A673 (cell line): Measurements from ENCODE around the gene OPRM1. TPM values are rescaled to one million over a fixed set of nuclear protein-coding genes. Genes with fewer than 3 reads are reported as not detected.

ENCODE experiments used
- BruUV-seq: library from RNA; stranded (reverse); fragments of 400-500 nt; replicated peaks from 2 replicates; lab custom pipeline; 2021; lab: Mats Ljungman, UMichigan
- CTCF ChIA-PET: fragments of 300-600 bp; sonication (Branson Sonifier 250); formaldehyde crosslinking; loops from one replicate; lab custom pipeline; 2022; ENCODE audit warnings: antibody characterized with exemption; lab: Charles Lee
- POLR2A ChIA-PET: fragments of 300-600 bp; sonication (Branson Sonifier 250); formaldehyde crosslinking; loops from one replicate; lab custom pipeline; 2022; ENCODE audit warnings: antibody characterized with exemption; ENCODE audit not compliant: low non-redundant PET; lab: Charles Lee
- DNase-seq: peaks from one replicate; pipeline ENCODE4 v3.0.0-alpha.2; 2015; ENCODE audit warnings: low spot score
- H3K27ac ChIP-seq: fragments of 200-600 bp; sonication (generic); 2 replicates; pipeline ENCODE4 v1.5.1; 2016; ENCODE audit warnings: mixed run types, low read depth, mild to moderate bottlenecking, mixed read lengths, antibody characterized with exemption, low read length; ENCODE audit not compliant: poor library complexity, severe bottlenecking
- H3K27me3 ChIP-seq: fragments of 200-600 bp; sonication (generic); replicated peaks from 2 replicates; pipeline ENCODE4 v1.6.1; 2017; ENCODE audit warnings: mixed run types, low read depth, mild to moderate bottlenecking, mixed read lengths, antibody characterized with exemption, low read length; ENCODE audit not compliant: insufficient read depth, poor library complexity
- H3K36me3 ChIP-seq: fragments of 200-600 bp; sonication (generic); 2 replicates; pipeline ENCODE4 v1.6.1; 2016; ENCODE audit warnings: mixed run types, mild to moderate bottlenecking, mixed read lengths, antibody characterized with exemption, low read length; ENCODE audit not compliant: insufficient read depth, poor library complexity, severe bottlenecking
- H3K4me1 ChIP-seq: fragments of 200-600 bp; sonication (generic); 2 replicates; pipeline ENCODE4 v1.6.1; 2017; ENCODE audit warnings: mixed run types, mild to moderate bottlenecking, mixed read lengths, antibody characterized with exemption, low read length; ENCODE audit not compliant: insufficient read depth, poor library complexity, severe bottlenecking
- H3K4me3 ChIP-seq: fragments of 200-600 bp; sonication (generic); 2 replicates; pipeline ENCODE4 v1.5.1; 2016; ENCODE audit warnings: low read depth, mixed run types, mild to moderate bottlenecking, mixed read lengths, low read length; ENCODE audit not compliant: poor library complexity, severe bottlenecking
- H3K9me3 ChIP-seq: fragments of 200-600 bp; sonication (generic); 2 replicates; pipeline ENCODE4 v1.6.1; 2016; ENCODE audit warnings: mixed run types, low read depth, mild to moderate bottlenecking, mixed read lengths, antibody characterized with exemption, low read length; ENCODE audit not compliant: poor library complexity, severe bottlenecking
- EZH2 ChIP-seq: fragments of 200-600 bp; sonication (generic); IDR thresholded peaks from 2 replicates; pipeline ENCODE4 v1.6.1; 2017; ENCODE audit warnings: borderline replicate concordance, low read depth, mild to moderate bottlenecking, mixed read lengths, antibody characterized with exemption, low read length; ENCODE audit not compliant: poor library complexity, severe bottlenecking
- intact Hi-C: fragments of 100-400 bp; cut with micrococcal nuclease; formaldehyde crosslinking; loops from one replicate; pipeline ENCODE4 v1.10.0; 2022; ENCODE audit not compliant: unreplicated experiment
- total RNA-seq: library from RNA; stranded (reverse); gene quantifications from 2 replicates; pipeline ENCODE4 v1.2.3, GENCODE V29; 2021
- TF ChIP-seq, protein P1 (sequence below): fragments of 300-800, 200-600 bp; sonication (generic); conservative IDR thresholded peaks from 2 replicates; pipeline ENCODE4 v1.5.1; 2017; ENCODE audit warnings: low read depth, mild to moderate bottlenecking, antibody characterized with exemption, low read length, moderate library complexity, mixed read lengths

Gene OPRM1
- total RNA-seq, 1 experiment from 2014 or later, result not detected

DNA sequence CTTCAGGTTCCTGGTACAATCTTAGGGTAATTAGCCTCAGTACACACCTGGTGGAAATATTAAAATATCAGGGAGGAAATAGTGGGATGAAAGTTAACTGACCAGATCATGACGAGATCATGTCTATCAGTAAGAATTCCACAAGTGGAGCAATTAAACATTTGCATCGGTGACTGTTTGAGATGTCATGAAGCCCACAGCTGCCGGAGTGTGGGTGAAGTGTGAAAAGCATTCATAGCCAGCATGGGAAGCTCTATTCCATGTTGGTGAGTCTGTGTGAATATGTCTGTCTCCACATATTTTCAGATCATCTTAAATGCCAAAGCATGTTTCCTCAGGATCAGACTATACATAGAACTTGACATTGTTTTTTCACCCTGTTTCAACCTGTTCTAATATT, 174.7 kb downstream of the OPRM1 start:
- no peaks in the 10 kb centered on the region for H3K9me3 ChIP-seq
- no peak overlapping the region for H3K4me3 ChIP-seq
- H3K36me3 ChIP-seq, result no peaks in the 10 kb centered on the region
- intact Hi-C loops, result no loop called here
- DNase-seq, result no peak
- no peaks in the 10 kb centered on the region for H3K27me3 ChIP-seq
- H3K4me1 ChIP-seq, result peaks cover 3% of the 10 kb centered on the region
- ChIA-PET POLR2A (no interaction called here), CTCF (no interaction called here)
- BruUV-seq, result no TSS peak
- TF ChIP-seq, protein P1, sequence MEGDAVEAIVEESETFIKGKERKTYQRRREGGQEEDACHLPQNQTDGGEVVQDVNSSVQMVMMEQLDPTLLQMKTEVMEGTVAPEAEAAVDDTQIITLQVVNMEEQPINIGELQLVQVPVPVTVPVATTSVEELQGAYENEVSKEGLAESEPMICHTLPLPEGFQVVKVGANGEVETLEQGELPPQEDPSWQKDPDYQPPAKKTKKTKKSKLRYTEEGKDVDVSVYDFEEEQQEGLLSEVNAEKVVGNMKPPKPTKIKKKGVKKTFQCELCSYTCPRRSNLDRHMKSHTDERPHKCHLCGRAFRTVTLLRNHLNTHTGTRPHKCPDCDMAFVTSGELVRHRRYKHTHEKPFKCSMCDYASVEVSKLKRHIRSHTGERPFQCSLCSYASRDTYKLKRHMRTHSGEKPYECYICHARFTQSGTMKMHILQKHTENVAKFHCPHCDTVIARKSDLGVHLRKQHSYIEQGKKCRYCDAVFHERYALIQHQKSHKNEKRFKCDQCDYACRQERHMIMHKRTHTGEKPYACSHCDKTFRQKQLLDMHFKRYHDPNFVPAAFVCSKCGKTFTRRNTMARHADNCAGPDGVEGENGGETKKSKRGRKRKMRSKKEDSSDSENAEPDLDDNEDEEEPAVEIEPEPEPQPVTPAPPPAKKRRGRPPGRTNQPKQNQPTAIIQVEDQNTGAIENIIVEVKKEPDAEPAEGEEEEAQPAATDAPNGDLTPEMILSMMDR, result no peak
- TF ChIP-seq EZH2, result no peak
- H3K27ac ChIP-seq, result no peak overlapping the region

GRCh38 chr6:154218301-154218700, 179.3 kb downstream of the OPRM1 start:
- H3K9me3 ChIP-seq, result no peaks in the 10 kb centered on the region
- no peak for DNase-seq
- CTCF ChIA-PET, result no interaction called here
- no peaks in the 10 kb centered on the region for H3K27me3 ChIP-seq
- H3K36me3 ChIP-seq, result no peaks in the 10 kb centered on the region
- peaks cover 3% of the 10 kb centered on the region for H3K4me1 ChIP-seq
- no peak overlapping the region for H3K4me3 ChIP-seq
- H3K27ac ChIP-seq, result no peak overlapping the region
- intact Hi-C loops, result no loop called here
- BruUV-seq, result no TSS peak
- TF ChIP-seq, protein P1, result no peak
- no peak for TF ChIP-seq EZH2
- POLR2A ChIA-PET, result no interaction called here

DNA sequence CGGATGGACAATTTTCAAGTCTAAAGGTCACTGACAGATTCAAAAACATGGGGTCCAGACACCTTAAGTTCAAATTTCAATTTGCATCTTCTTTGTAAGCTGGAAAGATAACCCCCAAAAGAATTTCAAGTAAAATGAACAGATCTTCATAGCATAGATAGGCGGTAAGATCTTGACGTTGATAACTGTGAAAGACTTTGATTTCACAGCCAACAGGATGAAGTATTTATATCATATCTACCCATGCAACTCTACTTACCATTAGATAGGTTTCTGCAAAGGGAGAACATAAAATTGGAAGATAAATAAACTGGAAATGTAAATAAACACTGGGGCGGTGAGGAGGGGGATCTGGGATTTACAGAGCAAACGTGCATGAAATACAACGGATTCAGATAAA, 179.7 kb downstream of the OPRM1 start:
- peaks cover 3% of the 10 kb centered on the region for H3K4me1 ChIP-seq
- no peaks in the 10 kb centered on the region for H3K27me3 ChIP-seq
- intact Hi-C loops, result no loop called here
- H3K36me3 ChIP-seq, result no peaks in the 10 kb centered on the region
- TF ChIP-seq, protein P1, result no peak
- TF ChIP-seq EZH2, result no peak
- BruUV-seq, result no TSS peak
- ChIA-PET POLR2A (no interaction called here), CTCF (no interaction called here)
- DNase-seq, result no peak
- no peaks in the 10 kb centered on the region for H3K9me3 ChIP-seq
- H3K27ac ChIP-seq, result no peak overlapping the region
- H3K4me3 ChIP-seq, result no peak overlapping the region
